ENCODE measurements around the gene LONP2. TPM values are rescaled to one million over a fixed set of nuclear protein-coding genes. Genes with fewer than 3 reads are reported as not detected.
"Not testable (repeated sequence)": the region's sequence is repeated elsewhere in the genome, so short reads cannot be mapped to it uniquely, and the experiment has no call there.

Gene LONP2
- total RNA-seq, 1 donor from 2014 or later: 50.7 TPM

DNA sequence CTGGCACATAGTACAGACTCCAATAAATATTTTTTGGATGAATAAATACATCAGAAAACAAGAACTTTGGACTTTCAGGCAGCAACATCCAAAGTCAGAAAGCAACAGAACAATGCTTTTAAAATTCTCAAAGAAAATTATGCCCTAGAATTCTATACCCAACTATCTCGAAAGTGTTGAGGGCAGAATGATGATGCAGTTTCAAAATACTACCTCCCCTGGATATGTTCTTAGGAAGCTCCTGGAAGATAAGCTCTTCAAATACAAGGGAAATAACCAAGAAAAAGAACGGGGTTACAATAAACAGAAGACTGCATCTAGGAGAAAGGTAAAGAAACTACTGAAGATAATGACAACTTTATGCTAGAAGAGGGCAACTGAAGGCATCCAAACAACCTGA is 130.2 kb downstream of the LONP2 start:
- Mint-ChIP-seq H3K9me3 (ENCODE audit: unreplicated experiment) (no peaks in the 10 kb centered on the region), H3K27me3 (ENCODE audit: low read depth, unreplicated experiment) (no peaks in the 10 kb centered on the region), H3K36me3 (ENCODE audit: low read depth, unreplicated experiment) (no peaks in the 10 kb centered on the region), H3K4me3 (ENCODE audit: unreplicated experiment) (no peak overlapping the region), H3K4me1 (ENCODE audit: low read depth, unreplicated experiment) (peaks cover 10% of the 10 kb centered on the region), H3K27ac (ENCODE audit: unreplicated experiment) (no peak overlapping the region)
- H2AFZ ChIP-seq (ENCODE audit: low read depth, low read length): no peak overlapping the region
- H3K79me2 ChIP-seq (ENCODE audit: insufficient read depth, low read length): peaks cover 100% of the 10 kb centered on the region
- H3K36me3 ChIP-seq (ENCODE audit: insufficient read depth, low read length): no peaks in the 10 kb centered on the region
- no peaks in the 10 kb centered on the region for H3K9me3 ChIP-seq (ENCODE audit: insufficient read depth, low read depth, low read length)
- peak overlapping the region; percentile 6 for H3K4me2 ChIP-seq (ENCODE audit: low read length)
- TF ChIP-seq, protein P1, sequence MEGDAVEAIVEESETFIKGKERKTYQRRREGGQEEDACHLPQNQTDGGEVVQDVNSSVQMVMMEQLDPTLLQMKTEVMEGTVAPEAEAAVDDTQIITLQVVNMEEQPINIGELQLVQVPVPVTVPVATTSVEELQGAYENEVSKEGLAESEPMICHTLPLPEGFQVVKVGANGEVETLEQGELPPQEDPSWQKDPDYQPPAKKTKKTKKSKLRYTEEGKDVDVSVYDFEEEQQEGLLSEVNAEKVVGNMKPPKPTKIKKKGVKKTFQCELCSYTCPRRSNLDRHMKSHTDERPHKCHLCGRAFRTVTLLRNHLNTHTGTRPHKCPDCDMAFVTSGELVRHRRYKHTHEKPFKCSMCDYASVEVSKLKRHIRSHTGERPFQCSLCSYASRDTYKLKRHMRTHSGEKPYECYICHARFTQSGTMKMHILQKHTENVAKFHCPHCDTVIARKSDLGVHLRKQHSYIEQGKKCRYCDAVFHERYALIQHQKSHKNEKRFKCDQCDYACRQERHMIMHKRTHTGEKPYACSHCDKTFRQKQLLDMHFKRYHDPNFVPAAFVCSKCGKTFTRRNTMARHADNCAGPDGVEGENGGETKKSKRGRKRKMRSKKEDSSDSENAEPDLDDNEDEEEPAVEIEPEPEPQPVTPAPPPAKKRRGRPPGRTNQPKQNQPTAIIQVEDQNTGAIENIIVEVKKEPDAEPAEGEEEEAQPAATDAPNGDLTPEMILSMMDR (IDR thresholded peaks at IDR 0.05; ENCODE audit: insufficient read depth, low read depth, low read length): no peak
- TF ChIP-seq EZH2 (IDR thresholded peaks at IDR 0.05; ENCODE audit: insufficient read depth, low read length): no peak
- no peak overlapping the region for H3K27ac ChIP-seq (ENCODE audit: low read depth, low read length)
- H3K9ac ChIP-seq (ENCODE audit: low read length): no peak overlapping the region
- no peak for DNase-seq (ENCODE audit: low read depth)
- H4K20me1 ChIP-seq (ENCODE audit: insufficient read depth, low read length): peaks cover 97% of the 10 kb centered on the region
- FAIRE-seq: no peak
- H3K4me1 ChIP-seq (ENCODE audit: insufficient read depth, low read length): peaks cover 5% of the 10 kb centered on the region
- H3K27me3 ChIP-seq (ENCODE audit: insufficient read depth, low read length): no peaks in the 10 kb centered on the region
- H3K4me3 ChIP-seq (ENCODE audit: insufficient read depth, low read depth, low read length): no peak overlapping the region

DNA sequence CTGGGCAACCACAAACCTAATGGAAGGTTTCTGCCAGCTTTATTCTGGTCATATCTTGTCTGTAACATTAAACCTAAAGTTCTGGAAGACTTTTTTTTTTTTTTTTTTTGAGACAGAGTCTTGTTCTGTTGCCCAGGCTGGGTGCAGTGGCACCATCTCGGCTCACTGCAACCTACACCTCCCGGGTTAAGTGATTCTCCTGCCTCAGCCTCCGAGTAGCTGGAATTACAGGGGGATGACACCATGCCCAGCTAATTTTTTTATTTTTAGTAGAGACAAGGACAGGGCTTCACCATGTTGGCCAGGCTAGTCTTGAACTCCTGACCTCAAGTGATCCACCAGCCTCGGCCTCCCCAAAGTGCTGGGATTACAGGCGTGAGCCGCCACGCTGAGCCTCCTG is 133.2 kb downstream of the LONP2 start:
- not testable (repeated sequence) for H3K4me3 Mint-ChIP-seq (ENCODE audit: unreplicated experiment); FAIRE-seq

DNA sequence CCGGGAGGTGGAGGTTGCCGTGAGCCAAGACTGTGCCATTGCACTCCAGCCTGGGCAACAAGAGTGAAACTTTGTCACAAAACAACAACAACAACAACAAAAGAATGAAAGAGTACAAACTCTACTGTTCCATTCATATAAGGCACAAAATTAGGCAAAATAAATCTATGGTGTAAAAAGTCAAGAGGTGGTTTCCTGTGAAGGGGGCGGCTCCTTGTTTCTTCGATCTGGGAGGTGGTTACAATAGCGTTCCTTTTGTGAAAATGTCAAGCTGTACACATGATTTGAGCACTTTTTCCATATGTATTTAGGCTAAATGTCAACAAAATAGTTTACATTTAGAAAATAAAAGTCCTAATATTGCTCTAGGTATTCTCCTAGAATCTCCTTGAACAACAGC is 134.2 kb downstream of the LONP2 start:
- H3K27ac ChIP-seq (ENCODE audit: low read depth, low read length): no peak overlapping the region
- H3K27me3 ChIP-seq (ENCODE audit: insufficient read depth, low read length): no peaks in the 10 kb centered on the region
- H3K9me3 ChIP-seq (ENCODE audit: insufficient read depth, low read depth, low read length): no peaks in the 10 kb centered on the region
- Mint-ChIP-seq H3K4me1 (ENCODE audit: low read depth, unreplicated experiment) (peaks cover 10% of the 10 kb centered on the region), H3K4me3 (ENCODE audit: unreplicated experiment) (no peak overlapping the region), H3K27ac (ENCODE audit: unreplicated experiment) (no peak overlapping the region), H3K27me3 (ENCODE audit: low read depth, unreplicated experiment) (no peaks in the 10 kb centered on the region), H3K36me3 (ENCODE audit: low read depth, unreplicated experiment) (no peaks in the 10 kb centered on the region), H3K9me3 (ENCODE audit: unreplicated experiment) (no peaks in the 10 kb centered on the region)
- peaks cover 95% of the 10 kb centered on the region for H4K20me1 ChIP-seq (ENCODE audit: insufficient read depth, low read length)
- peaks cover 5% of the 10 kb centered on the region for H3K4me1 ChIP-seq (ENCODE audit: insufficient read depth, low read length)
- H3K4me3 ChIP-seq (ENCODE audit: insufficient read depth, low read depth, low read length): no peak overlapping the region
- H3K9ac ChIP-seq (ENCODE audit: low read length): no peak overlapping the region
- no peak overlapping the region for H3K4me2 ChIP-seq (ENCODE audit: low read length)
- no peak overlapping the region for H2AFZ ChIP-seq (ENCODE audit: low read depth, low read length)
- peaks cover 100% of the 10 kb centered on the region for H3K79me2 ChIP-seq (ENCODE audit: insufficient read depth, low read length)
- FAIRE-seq (no peak), DNase-seq (ENCODE audit: low read depth) (no peak)
- no peaks in the 10 kb centered on the region for H3K36me3 ChIP-seq (ENCODE audit: insufficient read depth, low read length)
- TF ChIP-seq, protein P1 (IDR thresholded peaks at IDR 0.05; ENCODE audit: insufficient read depth, low read depth, low read length): no peak

More for the DNA sequence above, 133.2 kb downstream of the LONP2 start:
- H3K4me1 ChIP-seq (ENCODE audit: insufficient read depth, low read length); H3K4me1 Mint-ChIP-seq (ENCODE audit: low read depth, unreplicated experiment); H3K4me2 ChIP-seq (ENCODE audit: low read length); H3K27me3 ChIP-seq (ENCODE audit: insufficient read depth, low read length); H3K9me3 ChIP-seq (ENCODE audit: insufficient read depth, low read depth, low read length); H3K27me3 Mint-ChIP-seq (ENCODE audit: low read depth, unreplicated experiment); H2AFZ ChIP-seq (ENCODE audit: low read depth, low read length); H3K9me3 Mint-ChIP-seq (ENCODE audit: unreplicated experiment); H3K36me3 Mint-ChIP-seq (ENCODE audit: low read depth, unreplicated experiment); H3K27ac ChIP-seq (ENCODE audit: low read depth, low read length); H3K9ac ChIP-seq (ENCODE audit: low read length); H3K27ac Mint-ChIP-seq (ENCODE audit: unreplicated experiment); H3K36me3 ChIP-seq (ENCODE audit: insufficient read depth, low read length); H3K4me3 ChIP-seq (ENCODE audit: insufficient read depth, low read depth, low read length); DNase-seq (ENCODE audit: low read depth): not testable (repeated sequence)
- Histone ChIP-seq H3K79me2 (ENCODE audit: insufficient read depth, low read length) (peaks cover 100% of the 10 kb centered on the region), H4K20me1 (ENCODE audit: insufficient read depth, low read length) (peaks cover 97% of the 10 kb centered on the region)

Measured in astrocyte (in vitro differentiated cells and primary cell).